GM23338 (cell line): ENCODE measurements around the gene TBC1D8B. TPM values are rescaled to one million over a fixed set of nuclear protein-coding genes. Genes with fewer than 3 reads are reported as not detected.

Experiments used
- ATAC-seq: fragments of 200-7000 bp; cut with Tn5 transposase; 3 replicates; pipeline ENCODE4 v1.9.1; 2020
- DNase-seq: peaks from one replicate; pipeline ENCODE4 v3.0.0-alpha.2; 2015; ENCODE audit warnings: low spot score
- H2AFZ ChIP-seq: fragments of 200-600 bp; sonication (generic); 2 replicates; pipeline ENCODE4 v1.8.0; 2016; ENCODE audit warnings: antibody characterized with exemption, mild to moderate bottlenecking, moderate library complexity
- H3F3A ChIP-seq: fragments of 200-600 bp; sonication (generic); replicated peaks from 2 replicates; pipeline ENCODE4 v1.8.0; 2017; ENCODE audit warnings: antibody characterized with exemption, mixed run types, low read depth
- H3K27ac ChIP-seq: fragments of 200-600 bp; sonication (generic); 2 replicates; pipeline ENCODE4 v1.6.1; 2016; ENCODE audit warnings: low read depth
- H3K27me3 ChIP-seq: fragments of 200-600 bp; sonication (generic); 2 replicates; pipeline ENCODE4 v1.8.0; 2016; ENCODE audit warnings: mild to moderate bottlenecking, mixed run types, moderate library complexity; ENCODE audit not compliant: insufficient read depth
- H3K36me3 ChIP-seq: fragments of 200-600 bp; sonication (generic); 2 replicates; pipeline ENCODE4 v1.8.0; 2016; ENCODE audit warnings: mild to moderate bottlenecking; ENCODE audit not compliant: insufficient read depth
- H3K4me1 ChIP-seq: fragments of 200-600 bp; sonication (generic); 2 replicates; pipeline ENCODE4 v1.8.0; 2016; ENCODE audit warnings: mild to moderate bottlenecking, moderate library complexity; ENCODE audit not compliant: insufficient read depth
- H3K4me2 ChIP-seq: fragments of 200-600 bp; sonication (generic); 2 replicates; pipeline ENCODE4 v1.7.1; 2017; ENCODE audit warnings: mixed run types
- H3K4me3 ChIP-seq: fragments of 200-600 bp; sonication (generic); 2 replicates; pipeline ENCODE4 v1.6.1; 2016; ENCODE audit warnings: mixed run types
- H3K79me2 ChIP-seq: fragments of 200-600 bp; sonication (generic); replicated peaks from 2 replicates; pipeline ENCODE4 v1.8.0; 2017; ENCODE audit warnings: mild to moderate bottlenecking; ENCODE audit not compliant: insufficient read depth
- H3K9me2 ChIP-seq: fragments of 200-600 bp; sonication (generic); 2 replicates; pipeline ENCODE4 v1.8.0; 2017; ENCODE audit not compliant: insufficient read depth
- H4K20me1 ChIP-seq: fragments of 200-600 bp; sonication (generic); replicated peaks from 2 replicates; pipeline ENCODE4 v1.8.0; 2017; ENCODE audit warnings: mild to moderate bottlenecking; ENCODE audit not compliant: insufficient read depth
- H3K27ac Mint-ChIP-seq: 2 replicates; pipeline ENCODE4 v1.8.0; 2020; ENCODE audit warnings: inconsistent platforms, mild to moderate bottlenecking, moderate library complexity, mixed read lengths
- H3K27me3 Mint-ChIP-seq: 3 replicates; pipeline ENCODE4 v1.8.0; 2022; ENCODE audit warnings: low read depth, mild to moderate bottlenecking, moderate library complexity, mixed read lengths, inconsistent platforms; ENCODE audit not compliant: insufficient read depth, poor library complexity
- H3K36me3 Mint-ChIP-seq: 3 replicates; pipeline ENCODE4 v1.8.0; 2021; ENCODE audit warnings: low read depth, mild to moderate bottlenecking, inconsistent platforms, moderate library complexity, mixed read lengths
- H3K4me1 Mint-ChIP-seq: 3 replicates; pipeline ENCODE4 v1.8.0; 2020; ENCODE audit warnings: mild to moderate bottlenecking, inconsistent platforms, mixed read lengths
- H3K4me3 Mint-ChIP-seq: 3 replicates; pipeline ENCODE4 v1.8.0; 2021; ENCODE audit warnings: moderate library complexity, mild to moderate bottlenecking, inconsistent platforms, mixed read lengths
- H3K9me3 Mint-ChIP-seq: 3 replicates; pipeline ENCODE4 v1.8.0; 2020; ENCODE audit warnings: moderate library complexity, mild to moderate bottlenecking, inconsistent platforms, mixed read lengths
- ETS1 ChIP-seq: IDR thresholded peaks from 2 replicates; pipeline ENCODE4 v1.6.1; 2016; ENCODE audit warnings: antibody characterized with exemption
- EZH2 ChIP-seq: fragments of 200-600 bp; sonication (generic); IDR thresholded peaks from one replicate; pipeline ENCODE4 v1.8.0; 2017; ENCODE audit warnings: antibody characterized with exemption, mild to moderate bottlenecking, low read depth; ENCODE audit not compliant: unreplicated experiment
- EZH2phosphoT487 ChIP-seq: fragments of 200-600 bp; sonication (generic); IDR thresholded peaks from one replicate; pipeline ENCODE4 v1.8.1; 2018; ENCODE audit warnings: antibody characterized with exemption; ENCODE audit not compliant: unreplicated experiment
- JUNB ChIP-seq: IDR thresholded peaks from one replicate; pipeline ENCODE4 v1.6.1; 2016; ENCODE audit warnings: antibody characterized with exemption; ENCODE audit not compliant: unreplicated experiment
- NANOG ChIP-seq: IDR thresholded peaks from 2 replicates; pipeline ENCODE4 v1.6.1; 2016; ENCODE audit warnings: antibody characterized with exemption, borderline replicate concordance
- POLR2AphosphoS5 ChIP-seq: IDR thresholded peaks from 2 replicates; pipeline ENCODE4 v1.6.1; 2016; ENCODE audit warnings: antibody characterized with exemption, low read depth
- STAT1 ChIP-seq: IDR thresholded peaks from one replicate; pipeline ENCODE4 v1.6.1; 2016; ENCODE audit warnings: antibody characterized with exemption; ENCODE audit not compliant: unreplicated experiment
- ZNF114 ChIP-seq: fragments of 250-450 bp; sonication (Bioruptor Pico); IDR thresholded peaks from 2 replicates; pipeline ENCODE4 v1.5.0; 2020; ENCODE audit warnings: mild to moderate bottlenecking, moderate library complexity
- ZNF331 ChIP-seq: fragments of 250-450 bp; sonication (Bioruptor Pico); IDR thresholded peaks from 2 replicates; pipeline ENCODE4 v1.5.0; 2020; ENCODE audit warnings: low read depth, mild to moderate bottlenecking, moderate library complexity
- polyA plus RNA-seq: library from polyadenylated mRNA; unstranded; fragments of >200 nt; fragmentation: Nextera tagmentation; extraction: Ambion mirVana; gene quantifications from 2 replicates; pipeline ENCODE4 v1.2.1, GENCODE V29; 2016
- total RNA-seq: library from RNA; depleted of rRNA; stranded (reverse); fragments of >200 nt; shearing (Covaris generic); gene quantifications from 2 replicates; pipeline ENCODE4 v1.2.3, GENCODE V29; 2014
- TF ChIP-seq, protein P1 (sequence below), 2 experiments: fragments of 200-600 bp in 1 of 2; sonication (generic) in 1 of 2; conservative IDR thresholded peaks; 2 replicates each; pipeline versions ENCODE4 v1.5.1 to v1.6.1; 2016 to 2017; ENCODE audit warnings: antibody characterized with exemption in 2 of 2, low read depth in 2 of 2, mild to moderate bottlenecking in 2 of 2, moderate library complexity in 1 of 2
- TF ChIP-seq, protein P2 (sequence below): fragments of 250-450 bp; sonication (Bioruptor Pico); IDR thresholded peaks from 2 replicates; pipeline ENCODE4 v1.5.0; 2020; ENCODE audit warnings: mild to moderate bottlenecking, moderate library complexity

Gene TBC1D8B
- total and polyA plus RNA-seq, 2 experiments from 2014 or later: 5.5 to 7.6 TPM

DNA sequence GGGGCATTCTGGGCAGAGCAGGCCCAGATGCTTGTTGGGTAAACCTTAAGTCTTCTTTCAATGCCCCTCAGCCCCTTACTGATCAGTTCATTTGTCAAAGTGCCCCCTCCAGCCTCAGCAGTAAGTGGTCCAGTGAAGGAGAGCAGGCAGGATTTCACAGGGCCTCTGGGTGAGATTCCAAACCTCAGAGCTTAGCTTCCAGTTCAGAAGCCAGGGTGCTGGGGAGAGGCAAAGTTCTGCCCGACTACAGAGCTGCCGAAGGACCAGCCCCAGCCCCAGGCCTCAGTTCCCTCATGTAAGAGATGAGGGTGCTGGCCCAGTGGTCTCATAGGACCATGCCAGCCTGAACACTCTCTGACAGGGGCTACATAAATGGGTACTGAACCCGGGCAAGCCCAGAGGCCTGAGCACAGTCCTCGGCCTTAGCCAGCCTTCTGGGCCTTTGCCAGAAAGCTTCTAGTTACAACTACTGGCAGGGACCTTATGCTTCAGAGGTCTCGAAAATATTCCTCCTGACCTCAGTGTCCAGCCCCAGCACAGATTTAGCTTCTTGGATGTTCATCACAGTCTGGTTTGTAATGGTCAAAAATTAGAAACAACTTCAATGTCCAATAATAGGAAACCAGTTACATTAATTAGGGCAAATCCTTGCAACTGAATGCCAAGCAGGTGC lies 101.5 kb downstream of the TBC1D8B start (continued):
- TF ChIP-seq, protein P1, sequence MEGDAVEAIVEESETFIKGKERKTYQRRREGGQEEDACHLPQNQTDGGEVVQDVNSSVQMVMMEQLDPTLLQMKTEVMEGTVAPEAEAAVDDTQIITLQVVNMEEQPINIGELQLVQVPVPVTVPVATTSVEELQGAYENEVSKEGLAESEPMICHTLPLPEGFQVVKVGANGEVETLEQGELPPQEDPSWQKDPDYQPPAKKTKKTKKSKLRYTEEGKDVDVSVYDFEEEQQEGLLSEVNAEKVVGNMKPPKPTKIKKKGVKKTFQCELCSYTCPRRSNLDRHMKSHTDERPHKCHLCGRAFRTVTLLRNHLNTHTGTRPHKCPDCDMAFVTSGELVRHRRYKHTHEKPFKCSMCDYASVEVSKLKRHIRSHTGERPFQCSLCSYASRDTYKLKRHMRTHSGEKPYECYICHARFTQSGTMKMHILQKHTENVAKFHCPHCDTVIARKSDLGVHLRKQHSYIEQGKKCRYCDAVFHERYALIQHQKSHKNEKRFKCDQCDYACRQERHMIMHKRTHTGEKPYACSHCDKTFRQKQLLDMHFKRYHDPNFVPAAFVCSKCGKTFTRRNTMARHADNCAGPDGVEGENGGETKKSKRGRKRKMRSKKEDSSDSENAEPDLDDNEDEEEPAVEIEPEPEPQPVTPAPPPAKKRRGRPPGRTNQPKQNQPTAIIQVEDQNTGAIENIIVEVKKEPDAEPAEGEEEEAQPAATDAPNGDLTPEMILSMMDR (conservative IDR thresholded peaks at IDR 0.05; ENCODE audit: low read depth in 2 of 2): no peak
- no peak for TF ChIP-seq STAT1
- TF ChIP-seq ZNF114 (CRISPR knock-in tag): no peak

DNA sequence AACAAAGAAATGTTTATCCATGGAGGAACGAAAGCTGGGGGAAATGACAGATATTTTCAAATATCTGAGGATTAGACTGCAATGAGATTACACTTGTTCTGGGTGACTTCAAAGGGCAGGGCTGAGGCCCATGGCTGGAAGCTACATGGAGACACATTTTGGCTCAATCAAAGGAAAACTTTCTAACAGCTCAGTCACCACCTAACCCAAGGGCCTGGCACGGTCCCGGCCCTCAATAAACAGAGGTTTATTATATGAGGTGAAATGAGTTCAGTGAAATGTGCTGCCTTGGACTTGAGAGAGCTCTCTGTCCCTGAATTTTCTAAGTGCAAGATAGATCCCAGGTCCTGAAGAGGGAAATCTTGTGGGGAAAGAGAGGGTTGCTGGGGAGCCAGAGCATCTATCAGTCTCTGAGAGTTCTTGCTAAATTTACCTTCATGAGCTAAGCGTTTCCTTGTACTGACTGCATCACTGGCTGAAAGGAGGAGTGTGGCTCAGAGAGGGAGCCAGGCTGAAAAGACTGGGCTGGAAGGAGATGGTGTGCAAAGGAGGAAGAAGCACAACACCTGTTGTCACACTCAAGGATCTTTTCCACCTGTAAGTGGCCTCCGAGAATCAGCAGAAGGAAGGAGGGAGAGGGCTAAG lies 102.7 kb downstream of the TBC1D8B start:
- no peak overlapping the region for H2AFZ ChIP-seq
- no peak overlapping the region for H3K27ac Mint-ChIP-seq
- H3K4me2 ChIP-seq: no peak overlapping the region
- DNase-seq (no peak), ATAC-seq (no peak)
- H3K9me3 Mint-ChIP-seq: no peaks in the 10 kb centered on the region
- H3K9me2 ChIP-seq: no peaks in the 10 kb centered on the region
- peaks cover 1% of the 10 kb centered on the region for H3K27me3 Mint-ChIP-seq
- no peaks in the 10 kb centered on the region for H3K36me3 ChIP-seq
- no peak overlapping the region for H3K4me3 ChIP-seq
- H4K20me1 ChIP-seq: no peaks in the 10 kb centered on the region
- H3K4me1 ChIP-seq: no peaks in the 10 kb centered on the region
- no peaks in the 10 kb centered on the region for H3K79me2 ChIP-seq
- no peaks in the 10 kb centered on the region for H3K36me3 Mint-ChIP-seq
- no peaks in the 10 kb centered on the region for H3K27me3 ChIP-seq
- no peak overlapping the region for H3K4me3 Mint-ChIP-seq
- no peaks in the 10 kb centered on the region for H3K4me1 Mint-ChIP-seq
- H3F3A ChIP-seq: no peaks in the 10 kb centered on the region
- no peak overlapping the region for H3K27ac ChIP-seq
- TF ChIP-seq JUNB: no peak
- no peak for TF ChIP-seq ZNF114 (CRISPR knock-in tag)
- TF ChIP-seq, protein P1 (conservative IDR thresholded peaks at IDR 0.05; ENCODE audit: low read depth in 2 of 2): no peak
- no peak for TF ChIP-seq NANOG
- TF ChIP-seq STAT1: no peak
- no peak for TF ChIP-seq POLR2AphosphoS5
- TF ChIP-seq ZNF331 (CRISPR knock-in tag): no peak
- TF ChIP-seq EZH2phosphoT487: no peak
- TF ChIP-seq, protein P2, sequence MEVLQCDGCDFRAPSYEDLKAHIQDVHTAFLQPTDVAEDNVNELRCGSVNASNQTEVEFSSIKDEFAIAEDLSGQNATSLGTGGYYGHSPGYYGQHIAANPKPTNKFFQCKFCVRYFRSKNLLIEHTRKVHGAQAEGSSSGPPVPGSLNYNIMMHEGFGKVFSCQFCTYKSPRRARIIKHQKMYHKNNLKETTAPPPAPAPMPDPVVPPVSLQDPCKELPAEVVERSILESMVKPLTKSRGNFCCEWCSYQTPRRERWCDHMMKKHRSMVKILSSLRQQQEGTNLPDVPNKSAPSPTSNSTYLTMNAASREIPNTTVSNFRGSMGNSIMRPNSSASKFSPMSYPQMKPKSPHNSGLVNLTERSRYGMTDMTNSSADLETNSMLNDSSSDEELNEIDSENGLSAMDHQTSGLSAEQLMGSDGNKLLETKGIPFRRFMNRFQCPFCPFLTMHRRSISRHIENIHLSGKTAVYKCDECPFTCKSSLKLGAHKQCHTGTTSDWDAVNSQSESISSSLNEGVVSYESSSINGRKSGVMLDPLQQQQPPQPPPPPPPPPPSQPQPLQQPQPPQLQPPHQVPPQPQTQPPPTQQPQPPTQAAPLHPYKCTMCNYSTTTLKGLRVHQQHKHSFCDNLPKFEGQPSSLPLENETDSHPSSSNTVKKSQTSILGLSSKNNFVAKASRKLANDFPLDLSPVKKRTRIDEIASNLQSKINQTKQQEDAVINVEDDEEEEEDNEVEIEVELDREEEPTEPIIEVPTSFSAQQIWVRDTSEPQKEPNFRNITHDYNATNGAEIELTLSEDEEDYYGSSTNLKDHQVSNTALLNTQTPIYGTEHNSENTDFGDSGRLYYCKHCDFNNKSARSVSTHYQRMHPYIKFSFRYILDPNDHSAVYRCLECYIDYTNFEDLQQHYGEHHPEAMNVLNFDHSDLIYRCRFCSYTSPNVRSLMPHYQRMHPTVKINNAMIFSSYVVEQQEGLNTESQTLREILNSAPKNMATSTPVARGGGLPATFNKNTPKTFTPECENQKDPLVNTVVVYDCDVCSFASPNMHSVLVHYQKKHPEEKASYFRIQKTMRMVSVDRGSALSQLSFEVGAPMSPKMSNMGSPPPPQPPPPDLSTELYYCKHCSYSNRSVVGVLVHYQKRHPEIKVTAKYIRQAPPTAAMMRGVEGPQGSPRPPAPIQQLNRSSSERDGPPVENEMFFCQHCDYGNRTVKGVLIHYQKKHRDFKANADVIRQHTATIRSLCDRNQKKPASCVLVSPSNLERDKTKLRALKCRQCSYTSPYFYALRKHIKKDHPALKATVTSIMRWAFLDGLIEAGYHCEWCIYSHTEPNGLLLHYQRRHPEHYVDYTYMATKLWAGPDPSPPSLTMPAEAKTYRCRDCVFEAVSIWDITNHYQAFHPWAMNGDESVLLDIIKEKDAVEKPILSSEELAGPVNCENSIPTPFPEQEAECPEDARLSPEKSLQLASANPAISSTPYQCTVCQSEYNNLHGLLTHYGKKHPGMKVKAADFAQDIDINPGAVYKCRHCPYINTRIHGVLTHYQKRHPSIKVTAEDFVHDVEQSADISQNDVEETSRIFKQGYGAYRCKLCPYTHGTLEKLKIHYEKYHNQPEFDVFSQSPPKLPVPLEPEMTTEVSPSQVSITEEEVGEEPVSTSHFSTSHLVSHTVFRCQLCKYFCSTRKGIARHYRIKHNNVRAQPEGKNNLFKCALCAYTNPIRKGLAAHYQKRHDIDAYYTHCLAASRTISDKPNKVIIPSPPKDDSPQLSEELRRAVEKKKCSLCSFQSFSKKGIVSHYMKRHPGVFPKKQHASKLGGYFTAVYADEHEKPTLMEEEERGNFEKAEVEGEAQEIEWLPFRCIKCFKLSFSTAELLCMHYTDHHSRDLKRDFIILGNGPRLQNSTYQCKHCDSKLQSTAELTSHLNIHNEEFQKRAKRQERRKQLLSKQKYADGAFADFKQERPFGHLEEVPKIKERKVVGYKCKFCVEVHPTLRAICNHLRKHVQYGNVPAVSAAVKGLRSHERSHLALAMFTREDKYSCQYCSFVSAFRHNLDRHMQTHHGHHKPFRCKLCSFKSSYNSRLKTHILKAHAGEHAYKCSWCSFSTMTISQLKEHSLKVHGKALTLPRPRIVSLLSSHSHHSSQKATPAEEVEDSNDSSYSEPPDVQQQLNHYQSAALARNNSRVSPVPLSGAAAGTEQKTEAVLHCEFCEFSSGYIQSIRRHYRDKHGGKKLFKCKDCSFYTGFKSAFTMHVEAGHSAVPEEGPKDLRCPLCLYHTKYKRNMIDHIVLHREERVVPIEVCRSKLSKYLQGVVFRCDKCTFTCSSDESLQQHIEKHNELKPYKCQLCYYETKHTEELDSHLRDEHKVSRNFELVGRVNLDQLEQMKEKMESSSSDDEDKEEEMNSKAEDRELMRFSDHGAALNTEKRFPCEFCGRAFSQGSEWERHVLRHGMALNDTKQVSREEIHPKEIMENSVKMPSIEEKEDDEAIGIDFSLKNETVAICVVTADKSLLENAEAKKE: no peak
- no peak for TF ChIP-seq EZH2
- no peak for TF ChIP-seq ETS1
